Activated naive CD4-positive, alpha-beta T cell treated with anti-CD3 and anti-CD28 coated beads, Interleukin-2, amount 10 ng/mL, durations not matched to agents 7 days and 5 days (primary cell): ENCODE data around the gene MRPL11.

Experiments
- CTCF ChIA-PET: fragments of 350-600 bp; sonication (Branson Sonifier 250); formaldehyde crosslinking; loops from one replicate; lab custom pipeline; 2021; ENCODE audit warnings: antibody characterized with exemption; lab: Charles Lee
- DNase-seq: peaks from one replicate; pipeline ENCODE4 v3.0.0-alpha.2; 2020
- H3K27ac Mint-ChIP-seq: one replicate; pipeline ENCODE4 v1.8.0; 2021; ENCODE audit warnings: mild to moderate bottlenecking, moderate library complexity, mixed read lengths
- H3K27me3 Mint-ChIP-seq: one replicate; pipeline ENCODE4 v1.8.0; 2021; ENCODE audit warnings: mild to moderate bottlenecking, mixed read lengths
- H3K36me3 Mint-ChIP-seq: one replicate; pipeline ENCODE4 v1.8.0; 2021; ENCODE audit warnings: mixed read lengths
- H3K4me1 Mint-ChIP-seq: one replicate; pipeline ENCODE4 v1.8.0; 2021; ENCODE audit warnings: mixed read lengths
- H3K4me3 Mint-ChIP-seq: one replicate; pipeline ENCODE4 v1.8.0; 2021; ENCODE audit warnings: mild to moderate bottlenecking, moderate library complexity, mixed read lengths
- H3K9me3 Mint-ChIP-seq: one replicate; pipeline ENCODE4 v1.8.0; 2021; ENCODE audit warnings: mixed read lengths

Gene MRPL11

GRCh38 chr11:66414120-66414934, 24.3 kb downstream of the MRPL11 start:
- peaks cover 85% of the 10 kb centered on the region for H3K27me3 Mint-ChIP-seq
- no peak for DNase-seq
- H3K27ac Mint-ChIP-seq, result no peak overlapping the region
- peaks cover 5% of the 10 kb centered on the region for H3K9me3 Mint-ChIP-seq
- CTCF ChIA-PET, result interaction anchor here (0.6 to 2.2 kb wide), 3 partner anchors 15 to 45 kb away, joined by 3 to 6 read pairs (median 3); no protein-coding TSS in a partner anchor
- H3K4me1 Mint-ChIP-seq, result peaks cover 12% of the 10 kb centered on the region
- H3K4me3 Mint-ChIP-seq, result no peak overlapping the region
- H3K36me3 Mint-ChIP-seq, result peaks cover 3% of the 10 kb centered on the region

- H3K36me3 Mint-ChIP-seq, result no peaks in the 10 kb centered on the region
- peaks cover 78% of the 10 kb centered on the region for H3K27me3 Mint-ChIP-seq
- no peak overlapping the region for H3K4me3 Mint-ChIP-seq
- no peak for DNase-seq
- H3K9me3 Mint-ChIP-seq, result no peaks in the 10 kb centered on the region
- H3K4me1 Mint-ChIP-seq, result peaks cover 11% of the 10 kb centered on the region
- CTCF ChIA-PET, result interaction anchor here (1.4 to 2.2 kb wide), 2 partner anchors 16 to 18 kb away, joined by 3 to 6 read pairs; no protein-coding TSS in a partner anchor
- no peak overlapping the region for H3K27ac Mint-ChIP-seq
Measured at GRCh38 chr11:66413167-66413566, 25.5 kb downstream of the MRPL11 start.

GRCh38 chr11:66412110-66412509, 26.5 kb downstream of the MRPL11 start:
- DNase-seq, result no peak
- Mint-ChIP-seq H3K4me3 (no peak overlapping the region), H3K27me3 (peaks cover 69% of the 10 kb centered on the region), H3K9me3 (no peaks in the 10 kb centered on the region), H3K27ac (no peak overlapping the region), H3K4me1 (peaks cover 4% of the 10 kb centered on the region), H3K36me3 (no peaks in the 10 kb centered on the region)
- CTCF ChIA-PET, result interaction anchor here (0.6 to 1.5 kb wide), 3 partner anchors 9 to 21 kb away, joined by 3 to 6 read pairs (median 3); no protein-coding TSS in a partner anchor

GRCh38 chr11:66411323-66411722, 27.3 kb downstream of the MRPL11 start:
- no peak overlapping the region for H3K4me3 Mint-ChIP-seq

GRCh38 chr11:66410191-66410590, 28.5 kb downstream of the MRPL11 start:
- Mint-ChIP-seq H3K4me3 (peak overlapping the region; percentile 44), H3K36me3 (no peaks in the 10 kb centered on the region), H3K4me1 (peaks cover 4% of the 10 kb centered on the region), H3K27ac (no peak overlapping the region), H3K9me3 (no peaks in the 10 kb centered on the region), H3K27me3 (peaks cover 60% of the 10 kb centered on the region)
- no peak for DNase-seq
- CTCF ChIA-PET, result interaction anchor here (1.2 to 2.4 kb wide), 5 partner anchors 19 to 268 kb away, joined by 3 to 24 read pairs (median 16); partner anchors contain the start of genes MRPL11 and RBM4B

More at GRCh38 chr11:66411323-66411722, 27.3 kb downstream of the MRPL11 start:
- CTCF ChIA-PET, result interaction anchor here (0.9 to 1.5 kb wide), 3 partner anchors 10 to 164 kb away, joined by 3 to 6 read pairs (median 3); no protein-coding TSS in a partner anchor
- DNase-seq, result no peak
- no peaks in the 10 kb centered on the region for H3K9me3 Mint-ChIP-seq
- no peak overlapping the region for H3K27ac Mint-ChIP-seq
- peaks cover 61% of the 10 kb centered on the region for H3K27me3 Mint-ChIP-seq
- peaks cover 4% of the 10 kb centered on the region for H3K4me1 Mint-ChIP-seq
- H3K36me3 Mint-ChIP-seq, result no peaks in the 10 kb centered on the region

GRCh38 chr11:66409226-66409625, 29.4 kb downstream of the MRPL11 start:
- H3K27ac Mint-ChIP-seq, result no peak overlapping the region
- H3K4me3 Mint-ChIP-seq, result no peak overlapping the region
- no peak for DNase-seq
- CTCF ChIA-PET, result interaction anchor here (0.6 to 3.2 kb wide), 19 partner anchors 9 to 284 kb away, joined by 3 to 27 read pairs (median 4); partner anchors contain the start of genes BBS1, DPP3, MRPL11 and RBM4B
- H3K27me3 Mint-ChIP-seq, result peaks cover 53% of the 10 kb centered on the region
- H3K9me3 Mint-ChIP-seq, result no peaks in the 10 kb centered on the region
- H3K36me3 Mint-ChIP-seq, result no peaks in the 10 kb centered on the region
- peaks cover 4% of the 10 kb centered on the region for H3K4me1 Mint-ChIP-seq

- H3K9me3 Mint-ChIP-seq, result no peaks in the 10 kb centered on the region
- peak overlapping the region; percentile 76 for H3K4me3 Mint-ChIP-seq
- H3K36me3 Mint-ChIP-seq, result no peaks in the 10 kb centered on the region
- peaks cover 48% of the 10 kb centered on the region for H3K27me3 Mint-ChIP-seq
- peaks cover 4% of the 10 kb centered on the region for H3K4me1 Mint-ChIP-seq
- peak overlapping the region; percentile 60 for H3K27ac Mint-ChIP-seq
- peak; percentile 93 for DNase-seq
- CTCF ChIA-PET, result interaction anchor here (0.6 to 3.2 kb wide), 19 partner anchors 8 to 285 kb away, joined by 3 to 27 read pairs (median 4); partner anchors contain the start of genes BBS1, DPP3, MRPL11 and RBM4B
Measured at GRCh38 chr11:66408488-66409214, 30.0 kb downstream of the MRPL11 start.

- peaks cover 44% of the 10 kb centered on the region for H3K27me3 Mint-ChIP-seq
- CTCF ChIA-PET, result interaction anchor here (0.6 to 3.2 kb wide), 13 partner anchors 11 to 285 kb away, joined by 3 to 27 read pairs (median 4); partner anchors contain the start of genes MRPL11 and RBM4B
- H3K4me1 Mint-ChIP-seq, result peaks cover 4% of the 10 kb centered on the region
Measured at GRCh38 chr11:66407651-66408050, 31.0 kb downstream of the MRPL11 start.

GRCh38 chr11:66393954-66394353, 44.7 kb downstream of the MRPL11 start:
- peaks cover 31% of the 10 kb centered on the region for H3K27me3 Mint-ChIP-seq
- no peak for DNase-seq
- H3K27ac Mint-ChIP-seq, result no peak overlapping the region
- no peaks in the 10 kb centered on the region for H3K36me3 Mint-ChIP-seq
- no peaks in the 10 kb centered on the region for H3K4me1 Mint-ChIP-seq
- H3K9me3 Mint-ChIP-seq, result no peaks in the 10 kb centered on the region
- CTCF ChIA-PET, result no interaction called here
- H3K4me3 Mint-ChIP-seq, result no peak overlapping the region

More at GRCh38 chr11:66407651-66408050, 31.0 kb downstream of the MRPL11 start:
- Mint-ChIP-seq H3K9me3 (no peaks in the 10 kb centered on the region), H3K36me3 (no peaks in the 10 kb centered on the region), H3K4me3 (no peak overlapping the region), H3K27ac (no peak overlapping the region)
- no peak for DNase-seq

- Mint-ChIP-seq H3K4me3 (no peak overlapping the region), H3K4me1 (peaks cover 4% of the 10 kb centered on the region), H3K27ac (no peak overlapping the region), H3K9me3 (no peaks in the 10 kb centered on the region), H3K36me3 (no peaks in the 10 kb centered on the region), H3K27me3 (peaks cover 28% of the 10 kb centered on the region)
- DNase-seq, result no peak
- CTCF ChIA-PET, result interaction anchor here (1.2 to 1.6 kb wide), 2 partner anchors 10 to 79 kb away, joined by 3 to 6 read pairs; no protein-coding TSS in a partner anchor
Measured at GRCh38 chr11:66391322-66391721, 47.3 kb downstream of the MRPL11 start.

- H3K36me3 Mint-ChIP-seq, result no peaks in the 10 kb centered on the region
- H3K4me3 Mint-ChIP-seq, result no peak overlapping the region
- peaks cover 8% of the 10 kb centered on the region for H3K4me1 Mint-ChIP-seq
- no peak overlapping the region for H3K27ac Mint-ChIP-seq
- H3K27me3 Mint-ChIP-seq, result peaks cover 25% of the 10 kb centered on the region
- CTCF ChIA-PET, result interaction anchor here (0.6 to 4.9 kb wide), 33 partner anchors 9 to 443 kb away, joined by 3 to 80 read pairs (median 4); partner anchors contain the start of genes B4GAT1, BRMS1, SLC29A2 and YIF1A
- DNase-seq, result peak; percentile 89
- H3K9me3 Mint-ChIP-seq, result no peaks in the 10 kb centered on the region
Measured at GRCh38 chr11:66388780-66389386, 49.8 kb downstream of the MRPL11 start.

- Mint-ChIP-seq H3K36me3 (no peaks in the 10 kb centered on the region), H3K4me1 (peaks cover 8% of the 10 kb centered on the region), H3K27ac (peak overlapping the region; percentile 6), H3K27me3 (peaks cover 21% of the 10 kb centered on the region), H3K9me3 (no peaks in the 10 kb centered on the region), H3K4me3 (no peak overlapping the region)
- CTCF ChIA-PET, result interaction anchor here (0.7 to 4.9 kb wide), 24 partner anchors 9 to 450 kb away, joined by 3 to 80 read pairs (median 4); partner anchors contain the start of genes MRPL11, PELI3, RBM4B and YIF1A
- peak; percentile 91 for DNase-seq
Measured at GRCh38 chr11:66386171-66387069, 52.2 kb downstream of the MRPL11 start.
